GM10266 (cell line): Measurements from ENCODE around the gene SLC25A19.

Experiments used
- DNase-seq: peaks from one replicate; pipeline ENCODE4 v3.0.0; 2012; ENCODE audit errors: extremely low spot score
- CTCF ChIP-seq: IDR thresholded peaks from 2 replicates; pipeline ENCODE4 v1.5.1; 2012; ENCODE audit warnings: mild to moderate bottlenecking, low read depth; ENCODE audit not compliant: control insufficient read depth, insufficient read depth; ENCODE audit errors: missing control alignments

The SLC25A19 gene

GRCh38 chr17:75325827-75326225, 36.6 kb upstream of the SLC25A19 start:
- DNase-seq, result no peak
- TF ChIP-seq CTCF, result no peak

GRCh38 chr17:75325348-75325747, 36.1 kb upstream of the SLC25A19 start:
- DNase-seq, result no peak
- TF ChIP-seq CTCF, result no peak

- no peak for TF ChIP-seq CTCF
- no peak for DNase-seq
These were observed 32.3 kb upstream of the SLC25A19 start for GRCh38 chr17:75321506-75321905.

- no peak for TF ChIP-seq CTCF
- DNase-seq, result peak; percentile 57
These were observed 30.9 kb upstream of the SLC25A19 start for GRCh38 chr17:75319904-75320691.

- no peak for TF ChIP-seq CTCF
- DNase-seq, result no peak
These were observed 29.5 kb upstream of the SLC25A19 start for GRCh38 chr17:75318615-75319222.

- no peak for TF ChIP-seq CTCF
- no peak for DNase-seq
These were observed 29.0 kb upstream of the SLC25A19 start for GRCh38 chr17:75318211-75318610.

- no peak for DNase-seq
- TF ChIP-seq CTCF, result no peak
These were observed 28.4 kb upstream of the SLC25A19 start for GRCh38 chr17:75317671-75318070.
